Osteoblast (primary cell): ENCODE measurements around the gene DDIT4. TPM values are rescaled to one million over a fixed set of nuclear protein-coding genes. Genes with fewer than 3 reads are reported as not detected.

Experiments used
- DNase-seq: peaks from one replicate; pipeline ENCODE4 v3.0.0; 2011; ENCODE audit warnings: low spot score, mixed read lengths; ENCODE audit not compliant: insufficient read length; ENCODE audit errors: missing footprints
- H2AFZ ChIP-seq: 2 replicates; pipeline ENCODE4 v1.6.0; 2011; ENCODE audit warnings: mild to moderate bottlenecking, low read length
- H3K27ac ChIP-seq: 2 replicates; pipeline ENCODE4 v1.5.1; 2011; ENCODE audit warnings: mild to moderate bottlenecking, low read depth, low read length, moderate library complexity
- H3K27me3 ChIP-seq: 2 replicates; pipeline ENCODE4 v1.6.0; 2012; ENCODE audit warnings: mild to moderate bottlenecking, control low read depth, inconsistent platforms, low read length, moderate library complexity; ENCODE audit not compliant: insufficient read depth
- H3K36me3 ChIP-seq: 2 replicates; pipeline ENCODE4 v1.5.1; 2011; ENCODE audit warnings: mild to moderate bottlenecking, low read length, control low read depth, moderate library complexity; ENCODE audit not compliant: insufficient read depth
- H3K4me1 ChIP-seq: 2 replicates; pipeline ENCODE4 v1.5.1; 2011; ENCODE audit warnings: mild to moderate bottlenecking, low read length, control low read depth, moderate library complexity; ENCODE audit not compliant: insufficient read depth
- H3K4me2 ChIP-seq: 2 replicates; pipeline ENCODE4 v1.6.0; 2011; ENCODE audit warnings: mild to moderate bottlenecking, low read length; ENCODE audit not compliant: insufficient read depth
- H3K4me3 ChIP-seq: fragments of 200-600 bp; sonication (generic); 3 replicates; pipeline ENCODE4 v1.5.1; 2012; ENCODE audit warnings: mild to moderate bottlenecking, low read length, inconsistent platforms; ENCODE audit not compliant: insufficient read depth
- H3K79me2 ChIP-seq: 2 replicates; pipeline ENCODE4 v1.6.0; 2012; ENCODE audit warnings: mild to moderate bottlenecking, low read length, control low read depth, inconsistent platforms; ENCODE audit not compliant: insufficient read depth
- H3K9me3 ChIP-seq: 2 replicates; pipeline ENCODE4 v1.5.1; 2011; ENCODE audit warnings: low read depth, low read length, control low read depth
- H4K20me1 ChIP-seq: 2 replicates; pipeline ENCODE4 v1.6.0; 2012; ENCODE audit warnings: mild to moderate bottlenecking, low read length, control low read depth; ENCODE audit not compliant: insufficient read depth
- total RNA-seq: library from RNA; depleted of rRNA; stranded (reverse); fragments of >200 nt; gene quantifications from 2 replicates; pipeline ENCODE4 v1.2.3, GENCODE V29; 2012
- TF ChIP-seq, protein P1 (sequence below): IDR thresholded peaks from 2 replicates; pipeline ENCODE4 v1.5.1; 2011; ENCODE audit warnings: mild to moderate bottlenecking, low read depth, low read length, moderate library complexity; ENCODE audit errors: extremely low read depth

The DDIT4 gene
- total RNA-seq, 1 donor, result 522 TPM

DNA sequence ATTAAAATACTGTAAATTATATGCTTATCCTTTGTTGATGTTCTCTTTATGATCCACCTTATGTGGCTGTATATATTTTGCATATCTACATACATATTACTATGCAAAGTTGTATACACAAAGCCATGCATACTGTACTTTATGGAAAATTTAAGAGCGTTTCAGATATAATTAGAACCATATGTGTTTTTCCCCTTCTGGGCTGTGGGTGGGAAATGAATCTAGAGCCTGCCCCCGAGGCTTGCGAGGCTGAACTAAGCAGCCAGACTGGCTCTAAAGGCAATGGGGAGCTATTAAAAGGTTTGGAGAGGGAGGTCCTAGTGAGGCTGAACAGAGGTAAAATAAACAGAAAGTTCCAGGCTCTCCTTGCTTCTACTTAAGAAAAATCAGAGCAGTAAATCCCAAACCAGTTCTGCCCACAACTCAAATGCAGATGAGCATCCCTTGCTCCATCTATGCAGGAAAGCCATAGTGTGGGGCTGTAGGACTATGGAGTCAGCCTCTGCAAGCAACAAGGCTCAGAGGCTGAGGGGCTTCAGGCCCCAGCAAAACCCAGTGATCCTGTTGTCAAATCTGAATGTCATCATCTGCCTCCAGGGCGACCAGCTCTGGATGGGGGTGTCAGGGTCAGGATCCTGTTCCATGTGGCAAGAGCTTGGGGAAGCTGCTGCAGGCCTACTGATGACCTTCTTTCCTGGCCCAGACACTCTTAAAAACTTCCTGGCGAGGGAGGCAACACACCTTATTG, 14.1 kb upstream of the DDIT4 start:
- Histone ChIP-seq H3K4me2 (peak overlapping the region; percentile 38), H3K79me2 (no peaks in the 10 kb centered on the region)

DNA sequence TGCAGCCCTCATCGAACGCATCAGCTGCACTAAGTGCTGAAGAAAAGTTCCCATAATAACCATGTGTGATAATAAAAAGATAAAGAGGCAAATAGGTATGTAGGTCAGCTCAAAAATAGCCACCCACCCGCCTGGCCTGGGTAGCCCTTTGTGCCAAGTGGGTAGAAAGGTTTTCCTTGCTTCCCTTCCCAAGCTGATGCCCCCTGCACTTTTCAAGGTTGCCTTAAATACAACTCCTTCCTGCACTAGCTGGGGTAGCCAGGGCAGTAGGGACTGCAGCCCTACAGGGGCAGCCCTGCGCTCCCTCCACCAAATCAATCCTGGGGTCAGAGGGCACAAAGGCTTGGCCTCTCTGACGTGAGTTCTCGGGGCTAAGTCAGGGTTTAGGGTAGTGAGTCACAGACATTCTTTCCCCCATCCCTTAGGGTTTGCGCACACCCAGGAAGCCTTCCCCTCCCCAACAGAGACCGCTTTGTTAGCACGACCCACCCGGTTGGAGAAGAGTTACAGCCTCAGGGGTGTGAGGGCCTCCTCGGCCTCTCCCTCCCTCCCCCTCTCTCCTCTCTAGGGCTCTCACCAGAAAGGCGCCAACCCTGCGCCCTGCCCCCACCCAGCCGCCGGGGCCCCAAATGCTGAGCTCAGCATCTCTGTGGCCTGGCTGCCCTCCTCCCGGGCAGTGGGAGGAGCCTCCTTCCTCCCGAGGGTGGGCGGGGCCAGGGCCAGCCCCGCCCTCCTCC, 13.3 kb upstream of the DDIT4 start:
- Histone ChIP-seq H3K9me3 (no peaks in the 10 kb centered on the region), H3K27ac (peak overlapping the region; percentile 71), H2AFZ (peak overlapping the region; percentile 93), H3K4me1 (peaks cover 22% of the 10 kb centered on the region), H3K79me2 (no peaks in the 10 kb centered on the region), H3K36me3 (no peaks in the 10 kb centered on the region), H4K20me1 (no peaks in the 10 kb centered on the region), H3K4me3 (peak overlapping the region; percentile 83), H3K27me3 (no peaks in the 10 kb centered on the region), H3K4me2 (peak overlapping the region; percentile 91)
- TF ChIP-seq, protein P1, sequence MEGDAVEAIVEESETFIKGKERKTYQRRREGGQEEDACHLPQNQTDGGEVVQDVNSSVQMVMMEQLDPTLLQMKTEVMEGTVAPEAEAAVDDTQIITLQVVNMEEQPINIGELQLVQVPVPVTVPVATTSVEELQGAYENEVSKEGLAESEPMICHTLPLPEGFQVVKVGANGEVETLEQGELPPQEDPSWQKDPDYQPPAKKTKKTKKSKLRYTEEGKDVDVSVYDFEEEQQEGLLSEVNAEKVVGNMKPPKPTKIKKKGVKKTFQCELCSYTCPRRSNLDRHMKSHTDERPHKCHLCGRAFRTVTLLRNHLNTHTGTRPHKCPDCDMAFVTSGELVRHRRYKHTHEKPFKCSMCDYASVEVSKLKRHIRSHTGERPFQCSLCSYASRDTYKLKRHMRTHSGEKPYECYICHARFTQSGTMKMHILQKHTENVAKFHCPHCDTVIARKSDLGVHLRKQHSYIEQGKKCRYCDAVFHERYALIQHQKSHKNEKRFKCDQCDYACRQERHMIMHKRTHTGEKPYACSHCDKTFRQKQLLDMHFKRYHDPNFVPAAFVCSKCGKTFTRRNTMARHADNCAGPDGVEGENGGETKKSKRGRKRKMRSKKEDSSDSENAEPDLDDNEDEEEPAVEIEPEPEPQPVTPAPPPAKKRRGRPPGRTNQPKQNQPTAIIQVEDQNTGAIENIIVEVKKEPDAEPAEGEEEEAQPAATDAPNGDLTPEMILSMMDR, result no peak
- DNase-seq, result peak; percentile 95

More for the DNA sequence above, 14.1 kb upstream of the DDIT4 start:
- TF ChIP-seq, protein P1, result no peak
- peak overlapping the region; percentile 9 for H2AFZ ChIP-seq
- no peak overlapping the region for H3K4me3 ChIP-seq
- DNase-seq, result no peak
- H3K9me3 ChIP-seq, result no peaks in the 10 kb centered on the region
- peak overlapping the region; percentile 71 for H3K27ac ChIP-seq
- peaks cover 29% of the 10 kb centered on the region for H3K4me1 ChIP-seq
- H3K27me3 ChIP-seq, result no peaks in the 10 kb centered on the region
- H4K20me1 ChIP-seq, result no peaks in the 10 kb centered on the region
- no peaks in the 10 kb centered on the region for H3K36me3 ChIP-seq

DNA sequence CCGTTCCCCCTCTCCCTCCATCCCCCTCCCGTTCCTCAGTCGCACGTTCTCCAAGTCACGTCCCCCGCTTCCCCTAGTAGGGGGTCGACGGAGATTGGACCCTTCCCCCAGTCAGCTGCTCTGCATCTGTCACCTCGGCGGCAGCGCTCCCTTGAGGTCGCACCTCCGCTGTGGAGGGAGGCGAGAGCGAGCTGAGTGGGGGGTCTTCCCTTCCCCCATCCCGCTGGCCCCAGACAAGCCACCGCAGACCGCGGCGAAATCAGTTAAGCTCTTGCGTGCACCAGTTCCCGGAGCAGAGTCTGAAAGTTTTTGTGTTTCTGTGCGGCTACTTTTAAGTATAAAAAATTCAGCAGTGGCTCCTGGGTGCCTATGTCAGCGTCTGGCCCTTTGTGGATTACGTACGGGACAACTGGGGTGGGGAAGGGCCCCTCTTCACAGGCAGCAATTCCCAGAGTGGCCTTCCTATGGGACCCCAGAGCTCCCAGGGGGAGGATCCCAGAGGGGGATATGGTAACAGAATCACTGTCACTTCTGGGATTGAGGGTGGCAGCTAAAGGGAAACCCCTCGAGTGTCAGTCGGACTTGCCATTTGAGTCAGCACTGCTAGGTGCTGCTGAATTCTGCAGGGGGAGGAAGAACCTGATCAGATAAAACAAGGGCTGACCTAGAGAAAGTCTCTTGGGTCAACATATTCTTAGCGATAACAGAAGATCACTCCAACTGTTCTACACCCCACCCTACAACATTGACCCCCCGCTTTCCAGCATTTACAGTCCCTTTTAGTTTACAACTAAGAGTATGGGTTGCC, 12.5 kb upstream of the DDIT4 start:
- H3K27me3 ChIP-seq, result no peaks in the 10 kb centered on the region
- peak overlapping the region; percentile 83 for H3K4me3 ChIP-seq
- H4K20me1 ChIP-seq, result no peaks in the 10 kb centered on the region
- no peaks in the 10 kb centered on the region for H3K36me3 ChIP-seq
- H3K9me3 ChIP-seq, result no peaks in the 10 kb centered on the region
- TF ChIP-seq, protein P1, result no peak
- peak overlapping the region; percentile 91 for H3K4me2 ChIP-seq
- H3K4me1 ChIP-seq, result peaks cover 22% of the 10 kb centered on the region
- H3K27ac ChIP-seq, result peak overlapping the region; percentile 71
- H2AFZ ChIP-seq, result peak overlapping the region; percentile 93
- peak; percentile 87 for DNase-seq
- H3K79me2 ChIP-seq, result no peaks in the 10 kb centered on the region
